Measurements from ENCODE around the gene ANO6. TPM values are rescaled to one million over a fixed set of nuclear protein-coding genes. Genes with fewer than 3 reads are reported as not detected.

ANO6 gene
- total and polyA plus RNA-seq, 2 of the 4 experiments (the other 2 are of a cell fraction), result 21.6 to 41.0 TPM

- DNase-seq (no peak), ATAC-seq (ENCODE audit: low read depth) (no peak)
- intact Hi-C loops (cut with micrococcal nuclease), result no loop called here
- H3K18ac ChIP-seq (ENCODE audit: low read depth, low read length), result no peak overlapping the region
- H3K9ac ChIP-seq (ENCODE audit: low read depth, low read length), result no peak overlapping the region
- BruUV-seq (replicated peaks), result no TSS peak
- no peak overlapping the region for H3K27ac ChIP-seq (ENCODE audit: insufficient read depth, low read length)
- H2BK5ac ChIP-seq (ENCODE audit: low read depth, low read length, poor library complexity, severe bottlenecking), result no peak overlapping the region
- H2BK15ac ChIP-seq (ENCODE audit: low read depth, low read length), result no peak overlapping the region
- H3K4ac ChIP-seq (ENCODE audit: low read depth, low read length), result no peak overlapping the region
- H3K9me3 ChIP-seq (ENCODE audit: control insufficient read depth, insufficient read depth, low read length), result no peaks in the 10 kb centered on the region
- H3K36me3 ChIP-seq (ENCODE audit: control insufficient read depth, insufficient read depth, low read length), result peaks cover 15% of the 10 kb centered on the region
- H3K23ac ChIP-seq (ENCODE audit: low read depth, low read length), result no peak overlapping the region
- H4K20me1 ChIP-seq (ENCODE audit: insufficient read depth, low read length), result no peaks in the 10 kb centered on the region
- 100% methylated on average over 1 of the region's 2 CpGs; no CpG with 5 or more reads in 1 of the 2 experiments for WGBS, 2 experiments (ENCODE audit: extremely low coverage in 2 of 2, insufficient read length in 1 of 2)
- TF ChIP-seq CEBPB (IDR thresholded peaks at IDR 0.05; ENCODE audit: low read depth, low read length), result no peak
- TF ChIP-seq MXI1 (IDR thresholded peaks at IDR 0.05; ENCODE audit: borderline replicate concordance, low read depth, low read length), result no peak
- no peak for TF ChIP-seq FOS (IDR thresholded peaks at IDR 0.05; ENCODE audit: low read depth, low read length)
- TF ChIP-seq CTCF (conservative IDR thresholded peaks at IDR 0.05; ENCODE audit: low read depth, low read length), result no peak
- TF ChIP-seq NFE2L2 (IDR thresholded peaks at IDR 0.05; ENCODE audit: low read depth, low read length), result no peak
- no peak overlapping the region for H3K4me2 ChIP-seq (ENCODE audit: low read depth, low read length)
- H2AK5ac ChIP-seq (ENCODE audit: low read depth, low read length), result no peak overlapping the region
- H3K79me1 ChIP-seq (ENCODE audit: low read depth in 1 of 2, low read length in 2 of 2), result peaks cover 0 to 22% of the 10 kb centered on the region in 2 experiments; a peak in 2 of 4 replicates
- peaks cover 7% of the 10 kb centered on the region; the same call in 1 of the 2 replicates for H3K9me1 ChIP-seq (ENCODE audit: insufficient read depth, low read length)
- in situ Hi-C loops (cut with MboI; ENCODE audit: low sequenced_read_pairs), result no loop called here
- POLR2A ChIA-PET (ENCODE audit: unreplicated experiment), result no interaction called here
- no peak overlapping the region for H2BK20ac ChIP-seq (ENCODE audit: low read depth, low read length)
- no peak overlapping the region for H4K91ac ChIP-seq (ENCODE audit: insufficient read depth, low read depth, low read length)
- no peak overlapping the region for H3K14ac ChIP-seq (replicated peaks; ENCODE audit: low read depth, low read length)
- no peak overlapping the region for H2AK9ac ChIP-seq (replicated peaks; ENCODE audit: low read depth, low read length, poor library complexity)
- no peaks in the 10 kb centered on the region for H3K27me3 ChIP-seq (ENCODE audit: control insufficient read depth, insufficient read depth, low read length)
- CTCF ChIA-PET, result interaction anchor here (0.6 kb wide), 1 partner anchor 276 kb away, joined by 3 read pairs; no protein-coding TSS in a partner anchor
- H4K5ac ChIP-seq (ENCODE audit: low read depth, low read length), result peak overlapping the region; percentile 2; the same call in 1 of the 2 replicates
- H3K56ac ChIP-seq (ENCODE audit: extremely low read depth, insufficient read depth, low read length), result no peak overlapping the region
- no peak overlapping the region for H4K8ac ChIP-seq (ENCODE audit: low read depth in 2 of 2, low read length in 2 of 2)
- 0 out of 2 replicates have a peak, but pooled peaks cover 7% of the 10 kb centered on the region for H3K4me1 ChIP-seq (ENCODE audit: control insufficient read depth, insufficient read depth, low read length)
- H2BK120ac ChIP-seq (ENCODE audit: low read depth, low read length), result no peak overlapping the region
- dilution Hi-C loops (cut with HindIII; ENCODE audit: low sequenced_read_pairs, unreplicated experiment), result no loop called here
- H2AFZ ChIP-seq (replicated peaks; ENCODE audit: low read length, poor library complexity), result no peak overlapping the region
- H3K4me3 ChIP-seq (ENCODE audit: insufficient read depth, low read depth, low read length), result no peak overlapping the region
Observed at GRCh38 chr12:45408729-45409114, 192.8 kb downstream of the ANO6 start.

All from IMR-90 (cell line).